Stimulated activated CD8-positive, alpha-beta memory T cell treated with anti-CD3 and anti-CD28 coated beads, Interleukin-15, amount 100 ng/mL, for 1 hour (primary cell): ENCODE results near the gene ADAM12.

Experiments used
- DNase-seq: peaks from one replicate; pipeline ENCODE4 v3.0.0-alpha.2; 2020; ENCODE audit warnings: low read depth

ADAM12 gene

GRCh38 chr10:126387931-126388911, at the start of gene ADAM12:
Gene ADAM12, minus strand, starts transcription at chr10:126388477. Its CDS starts 332 bp downstream, at chr10:126388145.
- DNase-seq, result no peak

- DNase-seq, result no peak
These were observed 49.5 kb upstream of the ADAM12 start for GRCh38 chr10:126437635-126438406.

- no peak for DNase-seq
These were observed 46.0 kb upstream of the ADAM12 start for GRCh38 chr10:126434235-126434634.

GRCh38 chr10:126433351-126433750, 45.1 kb upstream of the ADAM12 start:
- no peak for DNase-seq

- DNase-seq, result no peak
These were observed 44.2 kb upstream of the ADAM12 start for GRCh38 chr10:126432507-126432906.

GRCh38 chr10:126431816-126432215, 43.5 kb upstream of the ADAM12 start:
- DNase-seq, result no peak

GRCh38 chr10:126430512-126430911, 42.2 kb upstream of the ADAM12 start:
- no peak for DNase-seq

- no peak for DNase-seq
These were observed 41.0 kb upstream of the ADAM12 start for GRCh38 chr10:126429275-126429674.

- DNase-seq, result no peak
These were observed 37.3 kb upstream of the ADAM12 start for GRCh38 chr10:126425489-126426065.

- DNase-seq, result no peak
These were observed 36.8 kb upstream of the ADAM12 start for GRCh38 chr10:126425032-126425431.

GRCh38 chr10:126423732-126424491, 35.6 kb upstream of the ADAM12 start:
- no peak for DNase-seq

GRCh38 chr10:126422567-126422966, 34.3 kb upstream of the ADAM12 start:
- no peak for DNase-seq

- no peak for DNase-seq
These were observed 33.5 kb upstream of the ADAM12 start for GRCh38 chr10:126421756-126422256.

GRCh38 chr10:126420567-126421300, 32.5 kb upstream of the ADAM12 start:
- DNase-seq, result no peak

GRCh38 chr10:126417220-126417825, 29.0 kb upstream of the ADAM12 start:
- no peak for DNase-seq

GRCh38 chr10:126409821-126410220, 21.5 kb upstream of the ADAM12 start:
- DNase-seq, result no peak

GRCh38 chr10:126408953-126409641, 20.8 kb upstream of the ADAM12 start:
- no peak for DNase-seq

- no peak for DNase-seq
These were observed 19.6 kb upstream of the ADAM12 start for GRCh38 chr10:126407831-126408230.

GRCh38 chr10:126405239-126405775, 17.0 kb upstream of the ADAM12 start:
- DNase-seq, result no peak
